ENCODE data around the gene GPHN. TPM values are rescaled to one million over a fixed set of nuclear protein-coding genes. Genes with fewer than 3 reads are reported as not detected.

Gene GPHN
- total RNA-seq, 1 experiment from 2014 or later = 18.1 TPM

GRCh38 chr14:66698503-66698902, 190.6 kb downstream of the GPHN start (continued):
- TF ChIP-seq ZNF396 (CRISPR knock-in tag; IDR thresholded peaks at IDR 0.05; ENCODE audit: borderline replicate concordance) (no peak), IRF2 (CRISPR knock-in tag; IDR thresholded peaks at IDR 0.05; ENCODE audit: borderline replicate concordance, low read depth) (no peak), HMGA2 (CRISPR knock-in tag; IDR thresholded peaks at IDR 0.05) (no peak), ZBTB43 (CRISPR knock-in tag; IDR thresholded peaks at IDR 0.05) (no peak), ZNF219 (CRISPR knock-in tag; IDR thresholded peaks at IDR 0.05; ENCODE audit: borderline replicate concordance) (no peak), GTF2I (CRISPR knock-in tag; conservative IDR thresholded peaks at IDR 0.05) (no peak)
- TF ChIP-seq, protein P1, sequence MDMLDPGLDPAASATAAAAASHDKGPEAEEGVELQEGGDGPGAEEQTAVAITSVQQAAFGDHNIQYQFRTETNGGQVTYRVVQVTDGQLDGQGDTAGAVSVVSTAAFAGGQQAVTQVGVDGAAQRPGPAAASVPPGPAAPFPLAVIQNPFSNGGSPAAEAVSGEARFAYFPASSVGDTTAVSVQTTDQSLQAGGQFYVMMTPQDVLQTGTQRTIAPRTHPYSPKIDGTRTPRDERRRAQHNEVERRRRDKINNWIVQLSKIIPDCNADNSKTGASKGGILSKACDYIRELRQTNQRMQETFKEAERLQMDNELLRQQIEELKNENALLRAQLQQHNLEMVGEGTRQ (CRISPR knock-in tag; IDR thresholded peaks at IDR 0.05) = no peak

- DNase-seq (ENCODE audit: low spot score) (no peak), ATAC-seq (no peak)
- CTCF ChIA-PET = no interaction called here
- no peaks in the 10 kb centered on the region; the same call in 1 of the 2 replicates for H3K4me1 Mint-ChIP-seq
- no peak overlapping the region for H3K27ac Mint-ChIP-seq
- POLR2A ChIA-PET = no interaction called here
- peaks cover 48% of the 10 kb centered on the region for H3K9me3 Mint-ChIP-seq
- peaks cover 16% of the 10 kb centered on the region for H3K36me3 Mint-ChIP-seq
- H3K27me3 Mint-ChIP-seq (ENCODE audit: low read depth) = no peaks in the 10 kb centered on the region; the same call in 1 of the 2 replicates
- TF ChIP-seq TP53 (CRISPR knock-in tag; IDR thresholded peaks at IDR 0.05) (no peak), OVOL2 (CRISPR knock-in tag; IDR thresholded peaks at IDR 0.05; ENCODE audit: borderline replicate concordance) (no peak), PRRX2 (CRISPR knock-in tag; IDR thresholded peaks at IDR 0.05) (no peak)
- no peak overlapping the region for H3K4me3 Mint-ChIP-seq
Measured at GRCh38 chr14:66701813-66702212, 193.9 kb downstream of the GPHN start.

DNA sequence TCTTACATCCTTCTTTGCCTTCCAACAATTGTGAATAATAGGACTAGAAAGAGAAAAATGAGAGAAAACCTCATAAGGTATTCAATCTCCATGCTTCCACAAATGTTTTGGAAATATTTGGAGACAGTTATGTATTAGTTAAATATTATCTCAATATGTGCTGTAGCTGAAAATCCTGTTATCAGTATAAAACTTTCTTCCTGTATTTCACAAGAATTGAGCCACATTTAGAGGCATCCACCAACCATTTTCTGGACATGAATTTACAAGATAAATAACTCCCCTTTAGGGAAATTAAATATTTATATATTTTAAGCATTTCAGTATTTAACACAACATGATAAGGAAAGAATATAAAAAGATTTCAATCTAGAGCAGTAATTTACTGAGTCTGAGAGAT, 200.3 kb downstream of the GPHN start:
- peaks cover 48% of the 10 kb centered on the region for H3K9me3 Mint-ChIP-seq
- DNase-seq (ENCODE audit: low spot score) (no peak), ATAC-seq (no peak)
- TF ChIP-seq ATF6 (CRISPR knock-in tag; IDR thresholded peaks at IDR 0.05) = no peak
- H3K4me1 Mint-ChIP-seq = no peaks in the 10 kb centered on the region
- no peaks in the 10 kb centered on the region for H3K27me3 Mint-ChIP-seq (ENCODE audit: low read depth)
- H3K27ac Mint-ChIP-seq = no peak overlapping the region
- no peak overlapping the region for H3K4me3 Mint-ChIP-seq
- CTCF ChIA-PET = no interaction called here
- POLR2A ChIA-PET = no interaction called here
- peaks cover 26% of the 10 kb centered on the region for H3K36me3 Mint-ChIP-seq

DNA sequence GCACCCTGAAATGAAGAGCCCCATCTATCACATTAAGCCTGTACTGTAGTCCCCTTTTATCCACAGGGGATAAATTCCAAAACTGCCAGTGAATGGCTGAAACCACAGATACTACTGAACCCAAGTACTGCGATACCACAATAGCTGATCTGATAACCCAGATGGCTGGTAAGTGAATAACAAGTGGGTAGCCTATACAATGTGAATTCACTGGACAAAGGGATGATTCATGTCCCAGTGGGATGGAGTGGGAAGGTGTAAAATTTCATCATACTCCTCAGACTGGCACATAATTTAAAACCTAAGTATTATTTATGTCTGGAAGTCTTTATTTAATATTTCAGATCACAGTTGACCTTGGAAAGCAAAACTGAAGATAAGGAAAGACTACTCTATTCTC, 201.3 kb downstream of the GPHN start:
- Mint-ChIP-seq H3K27ac (no peak overlapping the region), H3K27me3 (ENCODE audit: low read depth) (no peaks in the 10 kb centered on the region), H3K4me1 (no peaks in the 10 kb centered on the region), H3K4me3 (no peak overlapping the region), H3K36me3 (peaks cover 28% of the 10 kb centered on the region), H3K9me3 (peaks cover 44% of the 10 kb centered on the region)
- DNase-seq (ENCODE audit: low spot score) = no peak
- ChIA-PET CTCF (no interaction called here), POLR2A (no interaction called here)
- ATAC-seq = no peak; the same call in 1 of the 2 replicates
- TF ChIP-seq E2F4 (CRISPR knock-in tag; IDR thresholded peaks at IDR 0.05; ENCODE audit: borderline replicate concordance, low read depth) (no peak), ATF3 (CRISPR knock-in tag; conservative IDR thresholded peaks at IDR 0.05) (no peak), TEAD4 (CRISPR knock-in tag; IDR thresholded peaks at IDR 0.05) (no peak), ZNF317 (CRISPR knock-in tag; IDR thresholded peaks at IDR 0.05; ENCODE audit: borderline replicate concordance, low read depth) (no peak), ZNF671 (CRISPR knock-in tag; IDR thresholded peaks at IDR 0.05) (no peak), FOXP4 (CRISPR knock-in tag; IDR thresholded peaks at IDR 0.05) (no peak), CREM (CRISPR knock-in tag; IDR thresholded peaks at IDR 0.05) (no peak)
- TF ChIP-seq, protein P2, sequence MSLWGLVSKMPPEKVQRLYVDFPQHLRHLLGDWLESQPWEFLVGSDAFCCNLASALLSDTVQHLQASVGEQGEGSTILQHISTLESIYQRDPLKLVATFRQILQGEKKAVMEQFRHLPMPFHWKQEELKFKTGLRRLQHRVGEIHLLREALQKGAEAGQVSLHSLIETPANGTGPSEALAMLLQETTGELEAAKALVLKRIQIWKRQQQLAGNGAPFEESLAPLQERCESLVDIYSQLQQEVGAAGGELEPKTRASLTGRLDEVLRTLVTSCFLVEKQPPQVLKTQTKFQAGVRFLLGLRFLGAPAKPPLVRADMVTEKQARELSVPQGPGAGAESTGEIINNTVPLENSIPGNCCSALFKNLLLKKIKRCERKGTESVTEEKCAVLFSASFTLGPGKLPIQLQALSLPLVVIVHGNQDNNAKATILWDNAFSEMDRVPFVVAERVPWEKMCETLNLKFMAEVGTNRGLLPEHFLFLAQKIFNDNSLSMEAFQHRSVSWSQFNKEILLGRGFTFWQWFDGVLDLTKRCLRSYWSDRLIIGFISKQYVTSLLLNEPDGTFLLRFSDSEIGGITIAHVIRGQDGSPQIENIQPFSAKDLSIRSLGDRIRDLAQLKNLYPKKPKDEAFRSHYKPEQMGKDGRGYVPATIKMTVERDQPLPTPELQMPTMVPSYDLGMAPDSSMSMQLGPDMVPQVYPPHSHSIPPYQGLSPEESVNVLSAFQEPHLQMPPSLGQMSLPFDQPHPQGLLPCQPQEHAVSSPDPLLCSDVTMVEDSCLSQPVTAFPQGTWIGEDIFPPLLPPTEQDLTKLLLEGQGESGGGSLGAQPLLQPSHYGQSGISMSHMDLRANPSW (CRISPR knock-in tag; conservative IDR thresholded peaks at IDR 0.05; ENCODE audit: low read depth) = no peak
